ENCODE results near the gene HTRA2.

GRCh38 chr2:74524955-74525716, 4.6 kb upstream of the HTRA2 start:
- TF ChIP-seq CTCF (conservative IDR thresholded peaks at IDR 0.05; ENCODE audit: low read length): no peak
- no peak for TF ChIP-seq EZH2phosphoT487 (IDR thresholded peaks at IDR 0.05; ENCODE audit: borderline replicate concordance)

Data from Loucy (cell line).